Activated naive CD4-positive, alpha-beta T cell treated with anti-CD3 and anti-CD28 coated beads, Interleukin-2, amount 50 U/mL, for 24 hours (primary cell): ENCODE data around the gene ITGA2.

Source experiments
- H3K27ac Mint-ChIP-seq: one replicate; pipeline ENCODE4 v1.8.0; 2021; ENCODE audit warnings: mild to moderate bottlenecking, mixed read lengths
- H3K27me3 Mint-ChIP-seq: one replicate; pipeline ENCODE4 v1.8.0; 2021; ENCODE audit warnings: mixed read lengths
- H3K36me3 Mint-ChIP-seq: one replicate; pipeline ENCODE4 v1.8.0; 2021; ENCODE audit warnings: mixed read lengths
- H3K4me1 Mint-ChIP-seq: one replicate; pipeline ENCODE4 v1.8.0; 2021; ENCODE audit warnings: mixed read lengths
- H3K4me3 Mint-ChIP-seq: one replicate; pipeline ENCODE4 v1.8.0; 2021; ENCODE audit warnings: mild to moderate bottlenecking, mixed read lengths
- H3K9me3 Mint-ChIP-seq: one replicate; pipeline ENCODE4 v1.8.0; 2021; ENCODE audit warnings: mixed read lengths

Gene ITGA2

DNA sequence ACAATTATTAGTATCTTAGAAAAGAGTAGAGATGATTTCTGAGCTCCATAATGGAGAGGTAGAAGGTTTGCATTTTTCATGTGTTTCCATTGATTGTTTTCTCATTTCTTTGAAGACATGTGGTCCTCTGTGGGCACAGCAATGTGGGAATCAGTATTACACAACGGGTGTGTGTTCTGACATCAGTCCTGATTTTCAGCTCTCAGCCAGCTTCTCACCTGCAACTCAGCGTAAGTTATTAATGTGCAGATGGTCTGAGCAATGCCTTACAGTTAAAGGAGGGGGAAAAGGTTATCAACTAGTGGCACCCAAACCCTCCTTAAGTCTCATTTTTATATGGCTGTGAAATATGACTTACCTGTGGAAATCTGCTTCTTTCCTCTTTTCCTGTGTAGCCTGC, 59.1 kb downstream of the ITGA2 start:
- Mint-ChIP-seq H3K27me3 (no peaks in the 10 kb centered on the region), H3K9me3 (no peaks in the 10 kb centered on the region), H3K36me3 (no peaks in the 10 kb centered on the region), H3K4me1 (no peaks in the 10 kb centered on the region), H3K27ac (no peak overlapping the region), H3K4me3 (no peak overlapping the region)

DNA sequence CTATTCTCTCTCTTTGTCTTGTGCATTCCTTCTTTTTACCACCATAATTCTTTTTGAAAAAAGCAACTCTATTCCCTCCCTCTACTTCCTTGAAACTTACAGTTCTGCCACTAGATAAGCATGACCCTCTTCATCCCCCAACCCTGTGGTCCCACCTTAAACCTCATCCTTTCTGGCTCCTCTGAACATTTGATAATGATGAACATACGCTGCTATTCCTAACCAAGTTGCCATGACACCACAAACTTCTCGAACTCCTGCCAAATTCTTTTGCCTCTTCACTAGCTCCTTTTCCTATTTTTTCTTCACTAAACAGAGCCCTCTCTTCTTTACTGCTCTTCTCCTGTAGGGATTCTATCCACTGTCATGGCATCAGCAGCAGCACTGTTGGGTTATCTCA, 63.3 kb downstream of the ITGA2 start:
- Mint-ChIP-seq H3K27me3 (no peaks in the 10 kb centered on the region), H3K27ac (no peak overlapping the region), H3K4me1 (no peaks in the 10 kb centered on the region), H3K9me3 (no peaks in the 10 kb centered on the region), H3K36me3 (no peaks in the 10 kb centered on the region), H3K4me3 (no peak overlapping the region)

DNA sequence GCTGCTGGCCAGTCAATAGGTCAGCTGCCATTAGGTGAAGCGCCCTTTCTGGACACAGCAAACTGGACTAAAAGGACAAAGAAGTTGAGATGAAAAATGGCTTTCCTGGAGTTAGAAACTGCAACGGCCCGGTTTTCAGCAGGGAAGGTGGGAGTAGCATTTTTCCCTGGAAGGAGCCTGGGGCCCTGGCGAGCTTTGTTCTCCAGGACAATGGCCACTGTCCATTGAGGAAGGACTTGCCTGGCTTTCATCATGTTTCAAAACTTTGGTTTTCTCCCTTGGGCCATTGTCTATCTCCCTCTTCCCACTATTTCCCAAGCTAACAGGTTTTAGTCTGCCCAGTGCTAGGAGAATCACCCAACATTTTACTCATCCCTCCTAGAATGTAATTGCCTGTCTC, 64.2 kb downstream of the ITGA2 start:
- Mint-ChIP-seq H3K27ac (no peak overlapping the region), H3K36me3 (no peaks in the 10 kb centered on the region), H3K27me3 (peaks cover 2% of the 10 kb centered on the region), H3K4me1 (no peaks in the 10 kb centered on the region), H3K4me3 (no peak overlapping the region), H3K9me3 (no peaks in the 10 kb centered on the region)

DNA sequence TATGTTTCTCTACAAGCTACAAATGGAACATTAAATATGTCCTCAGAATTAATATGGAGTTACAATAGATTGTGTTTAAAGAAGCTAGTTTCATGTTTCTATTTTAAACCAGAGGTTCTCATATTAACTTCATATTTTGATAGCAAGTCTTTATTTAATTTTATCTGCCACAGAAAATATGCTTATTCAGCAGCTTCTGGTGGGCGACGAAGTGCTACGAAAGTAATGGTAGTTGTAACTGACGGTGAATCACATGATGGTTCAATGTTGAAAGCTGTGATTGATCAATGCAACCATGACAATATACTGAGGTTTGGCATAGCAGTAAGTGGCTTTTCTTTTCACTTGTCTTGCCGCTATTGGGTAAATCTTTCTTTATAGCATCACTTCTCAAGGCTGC, 66.2 kb downstream of the ITGA2 start:
- Mint-ChIP-seq H3K4me1 (no peaks in the 10 kb centered on the region), H3K27me3 (peaks cover 2% of the 10 kb centered on the region), H3K36me3 (no peaks in the 10 kb centered on the region), H3K27ac (no peak overlapping the region), H3K4me3 (no peak overlapping the region), H3K9me3 (no peaks in the 10 kb centered on the region)

DNA sequence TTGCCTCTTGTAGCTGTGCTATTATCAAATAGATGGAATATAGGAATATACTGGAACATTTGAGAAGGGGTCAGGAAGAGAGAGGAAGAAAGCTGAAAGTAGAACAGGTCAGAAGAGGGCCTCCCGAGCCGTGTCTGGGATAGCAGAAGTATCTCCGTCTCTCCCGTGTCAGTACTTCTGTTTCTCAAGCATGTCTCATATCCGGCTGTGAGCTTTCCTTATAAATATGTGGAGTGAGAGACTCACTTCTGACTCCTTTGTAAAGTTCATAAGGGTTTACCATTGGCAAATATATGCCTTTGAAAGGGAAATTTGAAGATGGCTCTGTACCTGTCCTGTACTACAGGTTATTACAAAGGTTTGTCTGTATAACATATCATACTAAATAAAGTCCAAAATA, 70.1 kb downstream of the ITGA2 start:
- Mint-ChIP-seq H3K4me1 (no peaks in the 10 kb centered on the region), H3K27ac (no peak overlapping the region), H3K27me3 (peaks cover 4% of the 10 kb centered on the region), H3K36me3 (no peaks in the 10 kb centered on the region), H3K9me3 (no peaks in the 10 kb centered on the region), H3K4me3 (no peak overlapping the region)

DNA sequence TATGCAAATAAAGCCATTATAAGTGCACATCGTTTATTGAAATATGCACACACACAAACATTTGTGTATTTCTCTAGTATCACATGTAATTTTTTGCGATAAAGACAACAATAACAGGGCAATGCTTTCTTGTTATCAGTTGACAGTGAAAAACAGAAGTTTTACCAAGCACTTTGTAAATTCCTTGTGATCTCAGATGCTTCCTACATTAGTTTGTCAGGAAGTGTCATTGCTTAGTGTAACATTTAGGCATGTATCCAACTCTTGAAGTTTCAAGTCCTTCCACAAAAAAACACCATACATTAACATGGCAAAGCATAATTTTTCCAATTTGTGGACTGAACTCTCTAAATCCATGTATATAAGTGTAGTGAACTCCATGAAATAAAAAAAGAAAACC, 74.0 kb downstream of the ITGA2 start:
- Mint-ChIP-seq H3K9me3 (no peaks in the 10 kb centered on the region), H3K4me3 (no peak overlapping the region), H3K4me1 (no peaks in the 10 kb centered on the region), H3K27me3 (peaks cover 3% of the 10 kb centered on the region), H3K36me3 (no peaks in the 10 kb centered on the region), H3K27ac (no peak overlapping the region)

DNA sequence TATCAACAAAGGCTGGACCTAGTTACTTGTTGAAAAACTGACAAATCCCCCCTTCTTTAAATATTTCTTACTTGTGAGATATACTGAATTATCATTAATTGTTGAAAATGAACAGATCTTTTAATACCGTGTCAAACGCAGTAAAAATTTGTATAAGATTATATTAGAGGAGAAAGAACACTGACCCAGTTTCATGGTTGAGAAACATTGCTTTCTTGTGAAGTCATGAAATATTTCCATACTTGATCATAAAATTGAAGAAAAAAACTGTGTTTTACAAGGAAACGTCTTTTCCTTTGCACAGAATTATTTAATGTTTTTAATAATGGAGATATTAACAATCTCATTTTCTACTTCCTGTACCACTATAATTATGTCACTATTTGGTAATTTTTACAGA, 74.6 kb downstream of the ITGA2 start:
- Mint-ChIP-seq H3K27ac (no peak overlapping the region), H3K4me3 (no peak overlapping the region), H3K36me3 (no peaks in the 10 kb centered on the region), H3K4me1 (no peaks in the 10 kb centered on the region), H3K9me3 (no peaks in the 10 kb centered on the region), H3K27me3 (peaks cover 1% of the 10 kb centered on the region)

DNA sequence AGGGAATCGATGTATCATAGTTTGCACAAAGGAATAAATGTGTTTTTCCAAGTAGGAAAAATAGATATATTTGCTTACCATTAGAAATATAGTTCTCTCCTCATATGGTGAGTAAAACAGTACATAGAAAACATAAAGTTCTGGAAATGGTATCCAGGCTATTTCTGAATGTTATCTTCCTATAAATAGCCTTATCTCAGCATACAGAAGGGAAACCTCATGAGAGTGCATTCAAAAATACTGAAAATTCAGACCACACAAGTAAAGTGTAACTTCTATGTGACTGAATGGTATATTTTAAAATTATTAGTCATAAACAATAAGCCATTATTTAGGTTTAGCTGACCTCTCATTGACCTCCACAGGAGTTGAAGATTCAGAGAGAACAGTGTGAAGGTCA, 76.9 kb downstream of the ITGA2 start:
- Mint-ChIP-seq H3K4me3 (no peak overlapping the region), H3K9me3 (no peaks in the 10 kb centered on the region), H3K4me1 (peaks cover 12% of the 10 kb centered on the region), H3K27me3 (peaks cover 1% of the 10 kb centered on the region), H3K27ac (no peak overlapping the region), H3K36me3 (no peaks in the 10 kb centered on the region)

DNA sequence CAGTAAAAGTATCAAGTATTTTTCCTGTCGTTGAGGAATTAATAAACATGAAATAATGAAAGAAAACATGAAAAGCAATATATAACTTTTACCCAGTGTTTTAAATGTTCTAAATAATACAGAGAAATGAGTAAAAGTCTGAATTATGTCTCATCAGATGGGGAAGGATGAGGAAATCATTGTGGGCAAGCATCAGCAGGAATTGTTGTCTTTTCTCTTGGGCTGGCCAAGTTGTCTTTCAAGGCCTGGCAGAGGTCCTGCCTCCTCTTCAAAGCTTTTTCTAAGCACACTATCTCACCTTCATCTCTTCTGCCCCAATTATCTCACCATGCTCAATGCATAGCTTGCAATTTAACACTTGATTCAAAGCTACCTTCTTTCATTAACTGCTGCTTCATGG, 78.5 kb downstream of the ITGA2 start:
- no peaks in the 10 kb centered on the region for H3K9me3 Mint-ChIP-seq

DNA sequence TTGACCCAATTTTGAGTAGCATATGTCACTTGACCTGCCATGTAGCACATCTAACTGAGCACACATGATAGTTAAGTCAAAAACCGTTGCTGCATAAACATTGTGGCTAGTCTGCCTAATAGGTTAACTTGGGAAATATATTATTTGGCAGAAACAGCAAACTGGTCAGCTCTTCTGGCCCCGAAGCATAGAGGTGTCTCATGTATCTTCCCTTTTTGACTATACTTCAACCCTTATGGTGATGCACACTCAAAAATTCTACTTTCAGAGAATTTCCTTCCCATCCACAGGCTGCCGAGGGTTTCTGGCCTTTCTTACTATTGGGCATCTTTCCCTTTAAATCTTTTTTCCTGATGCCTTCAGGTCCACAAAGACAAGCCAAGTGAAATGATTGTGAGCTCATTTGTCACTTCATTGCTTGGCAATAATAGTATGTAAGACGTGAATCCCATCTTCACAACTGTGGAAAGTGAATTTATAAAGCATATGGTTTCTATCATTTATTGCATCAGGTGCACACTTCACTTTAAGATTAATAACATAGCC, 79.2 kb downstream of the ITGA2 start:
- H3K9me3 Mint-ChIP-seq, result no peaks in the 10 kb centered on the region
- H3K4me1 Mint-ChIP-seq, result peaks cover 12% of the 10 kb centered on the region
- H3K27me3 Mint-ChIP-seq, result peaks cover under 1% of the 10 kb centered on the region
- H3K36me3 Mint-ChIP-seq, result no peaks in the 10 kb centered on the region
- no peak overlapping the region for H3K27ac Mint-ChIP-seq
- no peak overlapping the region for H3K4me3 Mint-ChIP-seq

More for the DNA sequence above, 78.5 kb downstream of the ITGA2 start:
- Mint-ChIP-seq H3K4me3 (no peak overlapping the region), H3K27me3 (peaks cover 1% of the 10 kb centered on the region), H3K4me1 (peaks cover 12% of the 10 kb centered on the region), H3K36me3 (no peaks in the 10 kb centered on the region), H3K27ac (no peak overlapping the region)

DNA sequence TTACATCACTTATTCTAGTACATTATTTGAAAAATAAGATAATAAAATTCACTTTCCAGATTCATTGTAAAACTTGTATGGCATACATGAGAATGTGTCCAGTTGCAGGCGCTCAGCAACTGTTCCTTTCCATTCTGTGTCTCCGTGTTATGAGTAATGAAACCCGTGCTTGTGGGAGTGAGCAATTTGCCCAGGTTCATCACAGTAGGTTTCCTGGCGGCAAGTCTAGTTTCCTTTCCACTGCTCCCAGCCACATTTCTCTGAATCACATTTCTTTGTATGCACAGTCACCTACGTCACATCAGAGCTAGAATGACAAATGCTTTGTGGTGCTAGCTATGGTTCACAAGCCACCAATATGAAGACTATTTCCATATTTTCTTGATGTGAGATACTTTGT, 80.5 kb downstream of the ITGA2 start:
- Mint-ChIP-seq H3K4me1 (peaks cover 12% of the 10 kb centered on the region), H3K4me3 (no peak overlapping the region), H3K27me3 (no peaks in the 10 kb centered on the region), H3K36me3 (no peaks in the 10 kb centered on the region), H3K27ac (peak overlapping the region; percentile 81), H3K9me3 (no peaks in the 10 kb centered on the region)

DNA sequence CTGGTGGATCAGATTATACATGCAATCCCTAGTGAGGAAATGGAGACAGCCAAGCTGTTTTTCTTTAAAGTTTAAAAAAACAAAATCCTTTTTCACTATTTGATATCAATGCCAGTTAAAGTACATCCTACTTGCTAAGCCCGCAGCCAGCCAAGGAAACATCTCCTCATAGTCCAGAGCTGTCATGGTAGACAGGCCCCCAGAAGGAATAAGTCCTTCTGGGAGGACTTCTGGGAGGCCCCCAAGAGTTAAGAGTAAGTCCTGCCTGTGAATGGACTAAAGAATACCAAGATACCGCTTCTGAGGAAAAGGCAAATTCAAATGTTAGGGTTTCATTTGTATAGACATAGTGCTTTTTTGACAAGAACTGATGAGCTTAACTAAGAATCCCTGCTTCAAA, 82.1 kb downstream of the ITGA2 start:
- Mint-ChIP-seq H3K27me3 (no peaks in the 10 kb centered on the region), H3K36me3 (no peaks in the 10 kb centered on the region), H3K9me3 (no peaks in the 10 kb centered on the region), H3K27ac (no peak overlapping the region), H3K4me3 (no peak overlapping the region), H3K4me1 (peaks cover 12% of the 10 kb centered on the region)

DNA sequence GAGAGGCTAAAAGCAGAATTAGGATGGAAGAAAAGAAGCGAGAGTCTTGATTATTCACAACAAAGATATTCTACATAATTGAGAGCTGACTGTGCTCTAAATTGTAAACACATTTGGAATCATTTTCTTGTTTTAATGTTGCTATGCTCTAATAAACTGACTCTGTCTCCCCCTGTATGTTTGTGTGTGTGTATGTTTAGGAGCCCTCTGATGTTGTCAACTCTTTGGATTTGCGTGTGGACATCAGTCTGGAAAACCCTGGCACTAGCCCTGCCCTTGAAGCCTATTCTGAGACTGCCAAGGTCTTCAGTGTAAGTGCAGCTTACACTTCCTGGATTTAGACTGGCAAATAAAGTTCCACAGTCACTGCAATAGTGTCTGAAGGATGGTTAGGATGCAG, 82.6 kb downstream of the ITGA2 start:
- no peaks in the 10 kb centered on the region for H3K9me3 Mint-ChIP-seq
- peaks cover 12% of the 10 kb centered on the region for H3K4me1 Mint-ChIP-seq
- H3K27me3 Mint-ChIP-seq, result no peaks in the 10 kb centered on the region
- no peak overlapping the region for H3K27ac Mint-ChIP-seq
- H3K4me3 Mint-ChIP-seq, result no peak overlapping the region
- H3K36me3 Mint-ChIP-seq, result no peaks in the 10 kb centered on the region

DNA sequence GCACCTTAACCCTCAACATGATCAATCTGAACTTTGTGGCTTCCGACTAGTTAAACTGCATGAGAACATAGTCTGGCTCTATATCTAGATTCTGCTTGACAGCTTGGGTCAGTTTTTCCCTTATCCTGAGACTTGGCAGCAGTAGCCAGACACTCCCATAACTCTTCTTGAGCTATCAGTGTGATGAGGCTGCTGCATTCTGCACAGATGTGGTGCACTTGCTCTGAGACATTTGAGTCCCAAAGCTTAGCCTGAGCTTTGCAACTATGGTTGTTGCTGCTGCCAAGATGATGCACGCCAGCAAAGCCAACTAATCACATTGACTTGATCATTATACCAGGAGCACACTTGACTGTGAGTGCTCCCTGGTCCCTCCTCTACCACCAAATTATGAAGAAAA, 84.2 kb downstream of the ITGA2 start:
- Mint-ChIP-seq H3K9me3 (no peaks in the 10 kb centered on the region), H3K4me3 (no peak overlapping the region), H3K36me3 (no peaks in the 10 kb centered on the region), H3K4me1 (peaks cover 12% of the 10 kb centered on the region), H3K27ac (no peak overlapping the region), H3K27me3 (no peaks in the 10 kb centered on the region)

DNA sequence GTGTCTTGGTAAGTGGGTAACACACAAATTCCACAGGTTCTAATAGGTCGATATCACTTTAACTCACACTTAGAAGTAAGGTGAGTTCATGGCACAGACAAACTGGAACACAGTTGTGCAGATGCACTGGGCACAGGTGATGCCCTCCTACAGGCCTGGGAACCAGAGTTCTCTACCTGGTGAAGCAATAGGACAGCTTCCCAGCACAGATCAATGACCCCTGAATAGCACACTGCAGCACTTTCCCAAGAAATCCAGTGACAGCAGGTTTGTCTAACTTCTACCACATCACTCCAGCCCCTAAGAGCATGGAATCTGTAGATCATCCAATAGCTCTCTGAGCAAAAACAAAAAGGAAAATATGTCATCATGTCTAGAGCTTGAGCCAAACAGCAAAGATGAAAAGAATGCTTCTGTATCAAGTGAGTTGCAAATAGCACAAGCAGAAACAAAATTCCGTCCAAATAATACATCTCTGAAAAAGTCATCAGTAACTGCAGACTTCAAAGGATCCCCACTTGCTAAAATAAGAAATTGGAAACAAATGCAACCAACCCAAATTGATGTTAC, 86.9 kb downstream of the ITGA2 start:
- Mint-ChIP-seq H3K9me3 (no peaks in the 10 kb centered on the region), H3K4me3 (no peak overlapping the region), H3K36me3 (no peaks in the 10 kb centered on the region), H3K27ac (no peak overlapping the region), H3K27me3 (no peaks in the 10 kb centered on the region), H3K4me1 (peaks cover 8% of the 10 kb centered on the region)

DNA sequence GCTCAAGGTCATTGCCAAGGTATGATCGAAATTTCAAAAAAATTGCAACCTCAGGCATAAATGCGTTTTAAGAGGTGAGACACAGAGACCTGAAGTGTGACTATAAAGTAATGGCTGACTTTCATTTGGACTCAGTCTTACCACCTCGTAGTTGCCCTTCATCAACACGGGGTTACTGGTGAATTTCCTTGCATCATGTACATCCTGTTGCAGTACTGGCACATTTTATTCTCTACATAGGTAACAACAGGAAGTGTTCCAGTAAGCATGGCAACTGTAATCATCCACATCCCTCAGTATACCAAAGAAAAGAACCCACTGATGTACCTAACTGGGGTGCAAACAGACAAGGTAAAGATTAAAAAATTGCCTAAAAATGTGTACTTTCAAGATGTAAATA, 91.1 kb downstream of the ITGA2 start:
- no peak overlapping the region for H3K4me3 Mint-ChIP-seq
- H3K36me3 Mint-ChIP-seq, result no peaks in the 10 kb centered on the region
- H3K27me3 Mint-ChIP-seq, result no peaks in the 10 kb centered on the region
- no peaks in the 10 kb centered on the region for H3K9me3 Mint-ChIP-seq
- H3K4me1 Mint-ChIP-seq, result peaks cover 30% of the 10 kb centered on the region
- H3K27ac Mint-ChIP-seq, result no peak overlapping the region

DNA sequence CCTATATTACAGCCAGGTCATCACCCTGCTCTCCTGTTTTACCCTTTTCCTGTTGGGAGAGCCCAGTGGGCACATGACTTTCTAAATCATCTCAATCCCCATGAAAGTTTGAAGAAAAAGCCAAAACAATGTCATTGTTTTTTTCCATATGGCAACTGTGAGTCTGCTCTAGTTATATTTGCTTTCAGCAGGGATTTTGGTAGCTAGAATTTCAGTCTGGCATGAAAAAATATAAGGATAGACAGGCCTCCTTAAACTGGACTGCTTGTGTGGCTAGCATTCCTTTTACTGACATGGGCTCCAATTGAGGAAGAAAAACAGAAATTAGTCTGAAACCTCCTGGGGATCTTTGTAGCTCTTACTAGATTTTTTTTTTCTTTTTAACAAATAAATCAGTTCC, 94.8 kb downstream of the ITGA2 start:
- Mint-ChIP-seq H3K9me3 (no peaks in the 10 kb centered on the region), H3K27me3 (no peaks in the 10 kb centered on the region), H3K27ac (no peak overlapping the region), H3K4me1 (peaks cover 30% of the 10 kb centered on the region), H3K36me3 (no peaks in the 10 kb centered on the region), H3K4me3 (no peak overlapping the region)
